Tibial artery (tissue), 4 donors: ENCODE measurements around the gene MTREX.

Experiments used
- DNase-seq, 2 donors: peaks; one replicate each; pipeline ENCODE4 v3.0.0-alpha.2; 2019
- H3K27ac ChIP-seq, 2 donors: fragments of 200-600 bp; sonication (generic) in 1 of 2; 1 replicate in 1 of 2; 2 replicates in 1 of 2; pipeline ENCODE4 v1.5.1; 2018 to 2019; ENCODE audit warnings: mild to moderate bottlenecking in 1 of 2
- H3K27me3 ChIP-seq, 2 donors: fragments of 200-600 bp; sonication (generic) in 1 of 2; one replicate each; pipeline versions ENCODE4 v1.5.1 to v1.6.0; 2016 to 2019
- H3K36me3 ChIP-seq, 3 donors: fragments of 200-600 bp; sonication (generic) in 2 of 3; one replicate each; pipeline ENCODE4 v1.5.1; 2016 to 2019; ENCODE audit warnings: mild to moderate bottlenecking in 2 of 3
- H3K4me1 ChIP-seq, 4 donors: fragments of 200-600 bp; sonication (generic) in 2 of 4; 1 replicate in 3 of 4; 2 replicates in 1 of 4; pipeline ENCODE4 v1.5.1; 2016 to 2019
- H3K4me3 ChIP-seq, 2 donors: fragments of 200-600 bp; sonication (generic) in 1 of 2; 1 replicate in 1 of 2; 2 replicates in 1 of 2; pipeline ENCODE4 v1.5.1; 2018 to 2019; ENCODE audit warnings: mild to moderate bottlenecking in 2 of 2
- H3K9me3 ChIP-seq, 3 donors: fragments of 200-600 bp; sonication (generic) in 1 of 3; one replicate each; pipeline ENCODE4 v1.5.1; 2016 to 2019
- CTCF ChIP-seq, 2 experiments: fragments of 200-600 bp in 1 of 2; fragments of 450-650 bp in 1 of 2; IDR thresholded peaks; one replicate each; pipeline ENCODE4 v1.5.1; 2017 to 2019; ENCODE audit warnings: antibody characterized with exemption in 2 of 2, mild to moderate bottlenecking in 1 of 2, moderate library complexity in 1 of 2
- intact Hi-C: fragments of 100-400 bp; cut with DNase I; formaldehyde crosslinking; loops from one replicate; pipeline ENCODE4 v1.15.0; 2023; ENCODE audit warnings: low total_unique reads

MTREX gene

GRCh38 chr5:55467862-55468551 lies 160.2 kb downstream of the MTREX start:
- peaks cover 7 to 29% (median 10%) of the 10 kb centered on the region in 3 donors for H3K36me3 ChIP-seq

GRCh38 chr5:55469839-55470238 lies 162.1 kb downstream of the MTREX start:
- H3K27ac ChIP-seq, result no peak overlapping the region

More at GRCh38 chr5:55467862-55468551, 160.2 kb downstream of the MTREX start:
- no peak for DNase-seq
- H3K27ac ChIP-seq, result peak overlapping the region; percentile 38 to 48
- H3K9me3 ChIP-seq, result no peaks in the 10 kb centered on the region
- no peak overlapping the region for H3K4me3 ChIP-seq
- peaks cover 0 to 55% (median 6%) of the 10 kb centered on the region in 4 donors for H3K4me1 ChIP-seq
- TF ChIP-seq CTCF (IDR thresholded peaks at IDR 0.05), result no peak
- no peaks in the 10 kb centered on the region for H3K27me3 ChIP-seq
- intact Hi-C loops, result no loop called here

GRCh38 chr5:55470282-55470681 lies 162.5 kb downstream of the MTREX start:
- no peak for TF ChIP-seq CTCF (IDR thresholded peaks at IDR 0.05)
- peaks cover 0 to 57% (median 6%) of the 10 kb centered on the region in 4 donors for H3K4me1 ChIP-seq
- no peak for DNase-seq
- peaks cover under 1 to 21% (median 6%) of the 10 kb centered on the region in 3 donors for H3K36me3 ChIP-seq
- no peak overlapping the region for H3K4me3 ChIP-seq
- H3K9me3 ChIP-seq, result no peaks in the 10 kb centered on the region
- no peak overlapping the region for H3K27ac ChIP-seq
- H3K27me3 ChIP-seq, result no peaks in the 10 kb centered on the region
- intact Hi-C loops, result no loop called here

More at GRCh38 chr5:55469839-55470238, 162.1 kb downstream of the MTREX start:
- H3K4me1 ChIP-seq, result peaks cover 0 to 57% (median 6%) of the 10 kb centered on the region in 4 donors
- H3K9me3 ChIP-seq, result no peaks in the 10 kb centered on the region
- TF ChIP-seq CTCF (IDR thresholded peaks at IDR 0.05), result no peak
- H3K4me3 ChIP-seq, result no peak overlapping the region
- no peaks in the 10 kb centered on the region for H3K27me3 ChIP-seq
- peaks cover 5 to 25% (median 10%) of the 10 kb centered on the region in 3 donors for H3K36me3 ChIP-seq
- DNase-seq, result no peak
- intact Hi-C loops, result no loop called here

GRCh38 chr5:55471468-55471867 lies 163.7 kb downstream of the MTREX start:
- TF ChIP-seq CTCF (IDR thresholded peaks at IDR 0.05), result no peak
- intact Hi-C loops, result no loop called here
- no peaks in the 10 kb centered on the region for H3K9me3 ChIP-seq
- H3K4me3 ChIP-seq, result no peak overlapping the region
- peaks cover 0 to 9% (median 4%) of the 10 kb centered on the region in 3 donors for H3K36me3 ChIP-seq
- H3K4me1 ChIP-seq, result peaks cover 0 to 58% (median 6%) of the 10 kb centered on the region in 4 donors
- H3K27ac ChIP-seq, result no peak overlapping the region
- no peak for DNase-seq
- no peaks in the 10 kb centered on the region for H3K27me3 ChIP-seq

GRCh38 chr5:55472642-55473041 lies 164.9 kb downstream of the MTREX start:
- intact Hi-C loops, result no loop called here

More at GRCh38 chr5:55472642-55473041, 164.9 kb downstream of the MTREX start:
- DNase-seq, result no peak
- H3K4me3 ChIP-seq, result no peak overlapping the region
- no peaks in the 10 kb centered on the region for H3K9me3 ChIP-seq
- H3K4me1 ChIP-seq, result peaks cover 0 to 53% (median 5%) of the 10 kb centered on the region in 4 donors
- no peak for TF ChIP-seq CTCF (IDR thresholded peaks at IDR 0.05)
- H3K27me3 ChIP-seq, result no peaks in the 10 kb centered on the region
- no peak overlapping the region for H3K27ac ChIP-seq
- H3K36me3 ChIP-seq, result peaks cover 0 to 9% (median 4%) of the 10 kb centered on the region in 3 donors
